Measurements from ENCODE around the gene POU4F1. TPM values are rescaled to one million over a fixed set of nuclear protein-coding genes. Genes with fewer than 3 reads are reported as not detected.
A peak's percentile ranks its signal among the peaks of the same experiment; 100 is the strongest.

Gene POU4F1
- polyA plus RNA-seq, 1 donor from 2014 or later, result not detected

GRCh38 chr13:78595495-78596398, 7.6 kb downstream of the POU4F1 start:
- Histone ChIP-seq H3K27ac (ENCODE audit: low read length) (no peak overlapping the region), H3K9me2 (ENCODE audit: insufficient read depth, low read length) (no peaks in the 10 kb centered on the region), H3K79me2 (replicated peaks; ENCODE audit: insufficient read depth, low read length) (no peaks in the 10 kb centered on the region), H3K36me3 (ENCODE audit: insufficient read depth, low read length) (no peaks in the 10 kb centered on the region), H2AFZ (ENCODE audit: low read depth, low read length) (no peak overlapping the region), H3K9me3 (ENCODE audit: low read length) (no peaks in the 10 kb centered on the region), H3K27me3 (ENCODE audit: insufficient read depth, low read depth, low read length) (peaks cover 100% of the 10 kb centered on the region), H3F3A (ENCODE audit: insufficient read depth, low read length, poor library complexity, severe bottlenecking) (no peaks in the 10 kb centered on the region), H3K4me2 (ENCODE audit: low read length) (no peak overlapping the region), H3K4me3 (ENCODE audit: low read length) (peak overlapping the region; percentile 48), H4K20me1 (ENCODE audit: insufficient read depth) (no peaks in the 10 kb centered on the region), H3K9ac (ENCODE audit: low read length) (no peak overlapping the region)
- TF ChIP-seq SMC3 (conservative IDR thresholded peaks at IDR 0.05; ENCODE audit: poor library complexity) (no peak), RAD21 (conservative IDR thresholded peaks at IDR 0.05) (no peak), CTCF (IDR thresholded peaks at IDR 0.05; ENCODE audit: poor library complexity, severe bottlenecking) (no peak), MXI1 (conservative IDR thresholded peaks at IDR 0.05; ENCODE audit: poor library complexity, severe bottlenecking) (no peak), EP300 (conservative IDR thresholded peaks at IDR 0.05; ENCODE audit: poor library complexity, severe bottlenecking) (no peak), EZH2 (IDR thresholded peaks at IDR 0.05; ENCODE audit: borderline replicate concordance, insufficient read depth, low read length, poor library complexity, severe bottlenecking) (peak; percentile 88), POLR2AphosphoS5 (IDR thresholded peaks at IDR 0.05) (no peak), TAF1 (IDR thresholded peaks at IDR 0.05; ENCODE audit: low read depth) (no peak)
- TF ChIP-seq, protein P1, sequence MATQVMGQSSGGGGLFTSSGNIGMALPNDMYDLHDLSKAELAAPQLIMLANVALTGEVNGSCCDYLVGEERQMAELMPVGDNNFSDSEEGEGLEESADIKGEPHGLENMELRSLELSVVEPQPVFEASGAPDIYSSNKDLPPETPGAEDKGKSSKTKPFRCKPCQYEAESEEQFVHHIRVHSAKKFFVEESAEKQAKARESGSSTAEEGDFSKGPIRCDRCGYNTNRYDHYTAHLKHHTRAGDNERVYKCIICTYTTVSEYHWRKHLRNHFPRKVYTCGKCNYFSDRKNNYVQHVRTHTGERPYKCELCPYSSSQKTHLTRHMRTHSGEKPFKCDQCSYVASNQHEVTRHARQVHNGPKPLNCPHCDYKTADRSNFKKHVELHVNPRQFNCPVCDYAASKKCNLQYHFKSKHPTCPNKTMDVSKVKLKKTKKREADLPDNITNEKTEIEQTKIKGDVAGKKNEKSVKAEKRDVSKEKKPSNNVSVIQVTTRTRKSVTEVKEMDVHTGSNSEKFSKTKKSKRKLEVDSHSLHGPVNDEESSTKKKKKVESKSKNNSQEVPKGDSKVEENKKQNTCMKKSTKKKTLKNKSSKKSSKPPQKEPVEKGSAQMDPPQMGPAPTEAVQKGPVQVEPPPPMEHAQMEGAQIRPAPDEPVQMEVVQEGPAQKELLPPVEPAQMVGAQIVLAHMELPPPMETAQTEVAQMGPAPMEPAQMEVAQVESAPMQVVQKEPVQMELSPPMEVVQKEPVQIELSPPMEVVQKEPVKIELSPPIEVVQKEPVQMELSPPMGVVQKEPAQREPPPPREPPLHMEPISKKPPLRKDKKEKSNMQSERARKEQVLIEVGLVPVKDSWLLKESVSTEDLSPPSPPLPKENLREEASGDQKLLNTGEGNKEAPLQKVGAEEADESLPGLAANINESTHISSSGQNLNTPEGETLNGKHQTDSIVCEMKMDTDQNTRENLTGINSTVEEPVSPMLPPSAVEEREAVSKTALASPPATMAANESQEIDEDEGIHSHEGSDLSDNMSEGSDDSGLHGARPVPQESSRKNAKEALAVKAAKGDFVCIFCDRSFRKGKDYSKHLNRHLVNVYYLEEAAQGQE (IDR thresholded peaks at IDR 0.05; ENCODE audit: borderline replicate concordance), result no peak

DNA sequence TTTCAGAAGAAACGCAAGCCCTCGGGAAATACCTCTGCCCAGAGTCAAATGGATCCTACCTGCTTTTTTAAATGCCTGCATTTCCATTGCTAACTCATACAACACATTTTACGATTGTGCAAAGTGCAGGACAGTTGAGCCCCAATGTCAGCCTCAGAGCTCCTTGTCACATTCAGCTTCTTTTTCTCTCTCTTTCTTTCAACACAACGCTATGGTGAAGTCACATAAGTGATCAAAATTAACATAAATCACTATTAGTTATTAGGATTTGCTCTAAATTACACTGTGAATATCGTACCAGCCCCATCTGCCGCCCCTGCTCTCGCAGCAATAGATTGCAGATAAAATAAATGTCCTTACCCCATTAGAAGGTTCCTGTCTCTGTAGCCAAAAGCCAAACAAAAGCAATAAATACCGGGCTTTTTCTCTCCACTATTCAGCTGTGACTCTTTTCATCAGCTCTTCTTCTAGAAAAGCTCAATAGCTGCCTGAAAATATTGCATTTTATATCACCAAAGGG, 8.8 kb downstream of the POU4F1 start:
- no peak overlapping the region for H3K4me2 ChIP-seq (ENCODE audit: low read length)

More for the DNA sequence above, 8.8 kb downstream of the POU4F1 start:
- Histone ChIP-seq H3F3A (ENCODE audit: insufficient read depth, low read length, poor library complexity, severe bottlenecking) (no peaks in the 10 kb centered on the region), H3K79me2 (replicated peaks; ENCODE audit: insufficient read depth, low read length) (no peaks in the 10 kb centered on the region), H2AFZ (ENCODE audit: low read depth, low read length) (no peak overlapping the region), H3K36me3 (ENCODE audit: insufficient read depth, low read length) (no peaks in the 10 kb centered on the region), H3K4me3 (ENCODE audit: low read length) (no peak overlapping the region), H3K27me3 (ENCODE audit: insufficient read depth, low read depth, low read length) (peaks cover 100% of the 10 kb centered on the region), H3K9me2 (ENCODE audit: insufficient read depth, low read length) (no peaks in the 10 kb centered on the region), H3K9ac (ENCODE audit: low read length) (no peak overlapping the region), H4K20me1 (ENCODE audit: insufficient read depth) (no peaks in the 10 kb centered on the region), H3K27ac (ENCODE audit: low read length) (no peak overlapping the region), H3K9me3 (ENCODE audit: low read length) (no peaks in the 10 kb centered on the region)
- TF ChIP-seq TAF1 (IDR thresholded peaks at IDR 0.05; ENCODE audit: low read depth) (no peak), EZH2 (IDR thresholded peaks at IDR 0.05; ENCODE audit: borderline replicate concordance, insufficient read depth, low read length, poor library complexity, severe bottlenecking) (peak; percentile 29)
